ENCODE results near the gene C19orf18.
"Not testable (repeated sequence)": the region's sequence is repeated elsewhere in the genome, so short reads cannot be mapped to it uniquely, and the experiment has no call there.

Gene C19orf18

DNA sequence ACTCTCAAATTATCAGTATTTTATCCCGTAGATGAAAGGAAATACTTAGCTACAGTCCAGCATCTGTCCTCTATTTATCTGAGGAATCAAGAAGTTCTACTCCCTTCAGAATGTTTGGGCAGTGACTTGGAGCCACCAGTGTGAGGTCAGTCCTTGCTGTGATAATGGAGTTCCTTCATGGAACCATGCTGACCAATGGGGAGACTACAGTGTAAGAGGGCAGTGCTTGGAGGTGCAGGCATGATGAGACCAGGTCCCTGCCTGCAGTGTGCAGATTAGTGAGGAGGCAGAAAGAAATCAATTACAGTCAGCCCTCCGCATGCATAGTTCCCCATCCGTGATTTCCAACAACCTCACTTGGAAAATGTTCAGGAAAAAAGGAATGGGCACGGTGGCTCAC is at the start of gene C19orf18:
C19orf18 (minus strand) TSS at position 101 of the 400 bp plus-strand sequence. CDS start 102 bp downstream, outside the sequence.
- DNase-seq (ENCODE audit: low spot score) = no peak

DNA sequence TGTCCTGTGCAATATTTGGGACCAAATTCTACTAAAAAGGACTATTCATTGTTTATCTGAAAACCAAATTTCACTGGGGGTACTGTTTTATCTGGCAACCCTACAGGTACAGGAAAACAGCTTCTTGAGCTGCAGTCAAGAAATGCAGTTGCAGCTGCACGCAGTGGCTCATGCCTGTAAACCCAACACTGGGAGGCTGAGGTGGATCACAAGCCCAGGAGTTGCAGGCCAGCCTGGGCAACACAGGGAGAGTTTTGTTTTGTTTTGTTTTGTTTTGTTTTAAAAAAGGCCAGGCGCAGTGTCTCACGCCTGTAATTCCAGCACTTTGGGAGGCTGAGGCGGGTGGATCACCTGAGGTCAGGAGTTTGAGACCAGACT is 47.9 kb upstream of the C19orf18 start:
- DNase-seq (ENCODE audit: low spot score) = no peak

DNA sequence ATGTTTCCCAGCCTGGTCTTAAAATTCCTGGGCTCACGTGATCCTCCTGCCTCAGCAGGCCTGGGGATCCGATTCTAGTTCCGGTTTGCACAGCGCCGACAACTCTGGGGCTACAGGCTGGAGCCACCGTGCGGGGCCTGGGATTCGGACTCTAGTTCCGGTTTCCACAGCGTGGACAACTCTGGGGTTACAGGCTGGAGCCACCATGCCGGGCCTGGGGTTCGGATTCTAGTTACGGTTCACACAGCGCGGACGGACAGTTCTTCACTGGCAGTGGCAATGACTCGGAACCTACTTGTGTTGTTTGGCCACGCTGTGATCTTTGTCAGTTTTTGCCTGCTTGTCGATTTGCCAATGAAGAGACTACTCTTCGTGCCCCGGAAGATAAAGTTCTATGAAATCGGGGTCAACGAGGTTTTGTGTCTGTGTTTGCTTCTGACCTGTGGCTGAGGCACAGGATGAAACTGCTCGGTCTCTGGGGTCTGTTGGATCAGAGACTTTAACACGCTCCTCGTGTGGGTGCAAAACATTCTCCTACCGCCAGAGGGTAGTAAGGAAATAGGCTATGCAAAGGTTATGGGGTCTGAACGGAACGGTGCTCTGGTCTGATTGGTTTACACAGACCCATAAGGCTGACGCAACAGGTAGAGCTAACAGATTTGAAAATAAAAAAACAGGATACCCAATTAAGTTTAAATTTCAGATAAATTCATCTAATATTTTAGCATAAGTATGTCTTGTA is 47.4 kb upstream of the C19orf18 start:
- DNase-seq (ENCODE audit: low spot score) = peak; percentile 66

DNA sequence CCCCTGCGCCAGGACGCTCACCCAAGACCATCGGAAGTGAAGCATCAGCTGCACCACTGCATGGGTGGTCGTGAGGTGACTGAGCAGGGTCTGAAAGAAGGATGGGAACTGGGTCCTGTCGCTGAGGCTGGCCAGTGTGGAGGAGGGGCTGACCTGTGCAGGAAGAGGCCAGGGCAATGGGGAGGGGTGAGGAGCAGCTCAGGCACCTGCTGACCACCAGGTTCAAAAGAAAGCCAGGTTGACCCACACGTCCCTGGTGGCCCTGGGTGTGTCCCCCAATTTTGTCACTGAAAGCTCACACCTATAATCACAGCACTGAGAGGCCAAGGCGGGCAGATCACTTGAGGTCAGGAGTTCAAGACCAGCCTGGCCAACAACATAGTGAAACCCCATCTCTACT is 45.8 kb upstream of the C19orf18 start:
- no peak for DNase-seq (ENCODE audit: low spot score)

DNA sequence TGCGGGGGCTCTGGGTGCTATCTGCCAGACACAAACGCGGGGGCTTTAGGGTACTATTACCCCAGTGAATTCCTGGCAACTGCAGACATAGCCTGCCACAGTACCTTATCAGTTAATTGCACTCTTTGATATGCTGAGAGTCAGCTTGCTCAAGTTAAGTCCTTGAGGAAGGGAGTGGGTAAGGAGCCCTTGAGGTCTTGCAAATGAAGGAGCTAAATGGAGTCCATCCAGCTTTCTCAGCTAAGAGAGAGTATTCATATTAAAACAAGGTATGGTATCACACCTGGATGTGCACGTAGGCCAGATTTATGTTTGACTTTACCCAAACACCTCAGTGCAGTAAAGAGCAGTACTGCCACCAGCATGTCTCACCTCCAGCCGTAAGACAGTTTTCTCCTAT is 39.8 kb upstream of the C19orf18 start:
- DNase-seq (ENCODE audit: low spot score) = no peak

DNA sequence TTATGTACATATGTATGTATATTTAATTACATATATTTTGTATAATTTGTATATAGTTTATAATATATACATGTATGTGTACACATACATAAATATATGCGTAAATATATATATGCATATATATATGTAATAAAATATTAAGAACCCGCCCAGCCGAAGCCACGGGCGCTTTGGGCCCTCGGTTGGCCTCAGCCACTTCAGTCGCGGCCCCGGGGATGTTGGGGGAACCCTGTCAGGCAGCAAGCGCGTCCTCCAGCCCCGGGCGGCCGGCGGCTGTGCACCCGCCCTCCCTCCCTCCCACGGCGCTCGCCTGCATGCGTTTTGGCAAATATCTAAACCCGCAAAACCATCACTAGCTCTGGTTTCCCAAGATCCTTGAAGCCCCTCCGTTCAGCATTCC is 36.2 kb upstream of the C19orf18 start:
- DNase-seq (ENCODE audit: low spot score) = no peak

DNA sequence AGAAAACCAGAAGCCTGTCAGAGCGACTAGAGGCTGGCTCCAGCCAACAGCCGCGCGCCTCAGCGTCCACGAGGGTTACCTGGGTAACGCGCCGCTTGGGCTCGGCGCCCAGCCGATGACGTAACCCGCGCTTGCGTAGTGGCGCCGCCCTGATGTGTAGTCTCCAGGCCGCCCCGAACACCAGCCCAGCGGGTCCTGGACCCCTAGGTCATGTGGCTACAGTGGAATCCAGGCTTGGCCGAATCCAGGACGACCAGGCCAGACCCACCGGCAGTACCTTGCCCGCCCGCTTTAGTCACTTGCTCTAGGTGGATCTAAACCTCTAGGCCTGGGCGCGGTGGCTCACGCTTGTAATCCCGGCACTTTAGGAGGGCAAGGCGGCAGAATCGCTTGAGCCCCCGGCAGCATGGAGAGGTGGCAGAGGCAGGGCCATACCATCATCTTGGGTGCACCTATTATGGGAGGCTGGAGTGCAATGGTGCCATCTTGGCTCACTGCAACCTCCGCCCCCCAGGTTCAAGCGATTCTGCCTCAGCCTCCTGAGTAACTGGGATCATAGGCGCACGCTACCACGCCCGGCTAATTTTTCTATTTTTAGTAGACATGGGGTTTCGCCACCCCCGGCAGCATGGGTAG is 35.5 kb upstream of the C19orf18 start:
- peak; percentile 62 for DNase-seq (ENCODE audit: low spot score)

DNA sequence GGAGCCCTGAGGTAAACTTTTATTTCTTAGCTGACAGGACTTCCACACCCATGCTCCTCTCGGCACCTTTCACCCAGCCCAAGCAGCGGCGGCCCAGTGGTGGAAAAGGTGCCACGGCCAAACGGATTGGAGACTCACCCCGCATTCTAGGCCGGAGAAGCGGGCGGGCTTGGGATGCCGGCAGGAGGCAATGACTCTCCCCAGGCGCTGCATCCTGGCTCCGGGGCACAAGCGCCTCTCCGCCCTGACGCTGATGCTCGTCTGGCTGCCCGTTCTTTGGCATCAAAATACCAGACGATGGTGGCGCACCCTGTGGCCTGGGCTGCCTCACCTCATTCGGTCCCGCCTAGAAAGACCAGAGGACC is 34.9 kb upstream of the C19orf18 start:
- DNase-seq (ENCODE audit: low spot score) = no peak

DNA sequence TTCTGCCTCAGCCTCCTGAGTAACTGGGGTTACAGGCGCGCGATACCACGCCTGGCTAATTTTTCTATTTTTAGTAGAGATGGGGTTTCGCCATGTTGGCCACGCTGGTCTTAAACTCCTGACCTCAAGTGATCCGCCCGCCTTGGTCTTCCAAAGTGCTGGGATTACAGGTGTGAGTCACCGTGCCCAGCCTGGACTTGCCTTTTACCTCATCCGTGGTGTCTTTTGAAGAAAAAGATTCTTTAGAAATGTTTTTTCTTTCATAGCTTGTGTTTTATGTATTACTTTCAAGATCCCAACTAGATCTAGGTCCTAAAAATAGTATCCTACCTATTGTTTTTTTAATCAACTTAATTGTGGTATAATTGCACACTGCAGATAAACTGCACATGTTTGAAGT is 34.5 kb upstream of the C19orf18 start:
- DNase-seq (ENCODE audit: low spot score) = not testable (repeated sequence)

DNA sequence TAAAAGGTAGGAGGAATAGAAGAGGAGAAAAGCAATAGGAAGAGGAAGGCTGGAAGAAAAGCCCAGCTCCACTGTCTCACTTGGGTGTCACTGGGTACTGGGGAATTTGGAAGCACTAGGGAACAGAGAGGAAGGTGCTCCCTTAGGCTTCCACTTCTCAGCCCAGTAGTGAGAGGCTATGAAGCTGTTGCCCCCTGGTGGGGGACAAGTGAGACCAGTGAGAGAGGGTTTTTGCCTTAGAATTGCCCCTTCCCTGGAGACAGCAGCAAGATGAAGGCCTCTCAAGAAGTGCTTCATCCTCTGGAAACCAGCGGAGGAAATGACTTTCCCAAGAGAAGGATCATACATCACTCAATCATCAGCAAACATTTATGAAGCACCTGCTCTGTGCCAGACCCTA is 33.0 kb upstream of the C19orf18 start:
- no peak for DNase-seq (ENCODE audit: low spot score)

DNA sequence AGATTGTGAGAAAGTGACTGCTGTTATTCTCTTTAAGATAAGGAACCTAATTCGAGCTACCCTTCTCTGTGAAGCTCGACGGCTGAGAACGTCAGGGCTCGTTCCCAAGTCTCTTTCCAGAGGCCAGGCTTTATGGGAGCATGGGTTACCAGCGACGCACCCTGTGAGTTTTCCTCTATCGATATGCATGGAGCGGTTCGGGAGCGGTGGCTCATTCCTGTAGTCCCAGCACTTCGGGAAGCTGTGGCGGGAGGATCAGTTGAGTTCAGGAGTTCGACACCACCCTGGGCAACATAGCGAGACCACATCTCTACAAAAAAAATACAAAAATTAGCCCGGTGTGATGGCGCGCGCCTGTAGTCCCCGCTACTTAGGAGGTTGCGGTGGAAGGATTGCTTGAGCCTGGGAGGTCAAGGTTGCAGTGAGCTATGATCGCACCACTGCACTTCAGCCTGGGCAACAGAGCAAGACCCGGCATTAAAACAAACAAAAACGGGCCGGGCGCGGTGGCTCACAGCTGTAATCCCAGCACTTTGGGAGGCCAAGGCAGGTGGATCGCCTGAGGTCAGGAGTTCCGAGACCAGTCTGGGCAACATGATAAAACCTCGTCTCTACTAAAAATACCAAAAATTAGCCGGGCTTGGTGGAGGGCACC is 29.0 kb upstream of the C19orf18 start:
- no peak for DNase-seq (ENCODE audit: low spot score)

DNA sequence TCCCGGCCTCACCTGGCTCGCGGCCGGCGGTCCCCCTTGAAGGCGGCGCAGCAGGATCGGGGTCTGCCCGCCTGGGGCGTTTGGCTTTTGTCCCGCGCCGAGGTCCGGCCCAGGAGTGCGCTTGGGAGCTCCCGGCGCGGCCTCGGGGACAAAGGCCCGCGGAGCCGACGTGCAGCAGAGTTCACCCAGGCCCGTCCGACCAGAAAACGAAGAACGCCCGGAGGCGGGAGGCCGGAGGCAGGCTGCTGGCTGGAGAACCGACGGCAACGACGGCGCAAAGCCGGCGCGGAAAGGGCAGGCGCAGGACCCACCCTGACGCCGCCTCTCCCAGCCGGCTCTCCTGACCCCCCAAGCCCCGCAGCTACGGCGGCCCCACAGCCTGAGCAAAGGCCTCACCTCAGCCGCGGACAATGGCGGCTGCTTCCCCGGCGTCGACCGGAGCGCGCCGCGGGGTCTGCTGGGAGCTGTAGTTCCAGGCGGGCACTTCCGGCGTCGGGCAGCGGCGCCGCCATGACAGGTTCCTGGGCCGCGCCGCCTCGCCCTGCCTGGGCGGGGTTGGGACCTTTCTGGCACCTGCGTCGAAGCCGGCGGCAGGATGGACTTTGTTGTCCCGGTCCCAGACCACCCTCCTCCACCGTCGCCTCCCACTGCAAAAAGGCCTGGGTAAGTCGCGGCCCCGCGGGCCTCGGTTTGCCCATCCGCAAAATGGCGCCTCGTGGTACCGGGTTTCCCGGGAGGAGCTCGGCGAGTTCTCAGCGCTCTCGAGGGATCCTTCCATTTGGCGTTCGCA is 28.2 kb upstream of the C19orf18 start, which contains the start of gene ZNF606:
ZNF606 (minus strand) TSS at position 437 of the 790 bp plus-strand sequence. CDS start 1,501 bp downstream, outside the sequence.
- DNase-seq (ENCODE audit: low spot score) = peak; percentile 94

DNA sequence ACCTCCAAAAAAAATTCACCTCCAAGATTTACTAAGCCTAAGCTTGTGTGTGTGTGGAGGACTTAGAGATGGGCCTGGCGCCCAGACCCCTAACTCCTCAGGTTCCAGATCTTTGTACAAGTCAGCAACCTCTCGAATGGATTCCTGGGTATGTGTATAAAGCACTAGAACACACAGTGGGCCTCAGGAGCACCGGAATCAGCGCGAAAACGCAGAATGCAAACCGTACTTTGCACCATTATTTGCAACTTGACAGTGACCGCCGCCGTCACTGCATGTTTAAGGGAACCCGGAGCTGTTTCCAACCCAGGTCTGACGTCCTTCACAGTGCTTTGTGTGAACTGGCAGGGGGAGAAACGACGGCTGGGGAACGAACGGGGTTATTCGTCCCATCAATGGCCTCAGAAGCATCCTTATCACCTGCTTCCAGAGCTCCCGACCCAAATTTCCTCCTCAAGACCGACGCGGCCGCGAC is 27.6 kb upstream of the C19orf18 start:
- peak; percentile 7 for DNase-seq (ENCODE audit: low spot score)

DNA sequence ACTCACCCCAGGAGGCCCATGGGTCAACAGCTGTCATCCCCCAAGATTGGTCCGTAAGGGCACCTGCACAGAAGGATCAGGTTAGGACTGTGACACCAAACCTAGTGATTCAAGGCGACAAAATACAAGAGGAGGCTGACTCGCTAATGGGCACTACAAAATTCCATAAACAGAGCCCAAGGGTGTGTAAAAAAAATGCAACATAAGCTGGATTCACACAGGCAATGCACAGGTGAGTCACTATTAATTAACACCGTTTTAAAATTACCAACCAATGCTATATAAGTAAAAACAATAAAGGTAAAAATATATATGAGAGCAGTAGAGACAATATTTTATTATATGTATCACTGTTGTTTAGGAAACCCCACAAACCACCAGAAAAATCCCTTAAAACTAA is 26.3 kb upstream of the C19orf18 start:
- DNase-seq (ENCODE audit: low spot score) = no peak

DNA sequence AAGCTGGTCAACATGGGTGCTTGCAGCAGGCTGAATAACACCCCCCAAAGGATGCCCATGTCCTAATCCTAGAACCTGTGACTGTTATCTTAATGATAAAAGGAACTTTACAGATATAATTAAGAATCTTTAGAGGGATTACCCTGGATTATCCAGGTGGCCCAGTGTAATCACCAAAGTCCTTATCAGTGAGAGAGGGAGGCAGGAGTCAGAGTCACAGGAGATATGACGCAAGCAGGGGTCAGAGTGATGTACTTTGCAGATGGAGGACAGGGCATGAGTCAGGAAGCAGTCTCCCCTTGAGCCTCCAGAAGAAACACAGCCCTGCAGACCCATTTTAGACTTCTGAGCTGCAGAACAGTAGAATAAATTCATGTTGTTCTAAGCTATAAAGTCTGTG is 18.5 kb upstream of the C19orf18 start:
- no peak for DNase-seq (ENCODE audit: low spot score)

DNA sequence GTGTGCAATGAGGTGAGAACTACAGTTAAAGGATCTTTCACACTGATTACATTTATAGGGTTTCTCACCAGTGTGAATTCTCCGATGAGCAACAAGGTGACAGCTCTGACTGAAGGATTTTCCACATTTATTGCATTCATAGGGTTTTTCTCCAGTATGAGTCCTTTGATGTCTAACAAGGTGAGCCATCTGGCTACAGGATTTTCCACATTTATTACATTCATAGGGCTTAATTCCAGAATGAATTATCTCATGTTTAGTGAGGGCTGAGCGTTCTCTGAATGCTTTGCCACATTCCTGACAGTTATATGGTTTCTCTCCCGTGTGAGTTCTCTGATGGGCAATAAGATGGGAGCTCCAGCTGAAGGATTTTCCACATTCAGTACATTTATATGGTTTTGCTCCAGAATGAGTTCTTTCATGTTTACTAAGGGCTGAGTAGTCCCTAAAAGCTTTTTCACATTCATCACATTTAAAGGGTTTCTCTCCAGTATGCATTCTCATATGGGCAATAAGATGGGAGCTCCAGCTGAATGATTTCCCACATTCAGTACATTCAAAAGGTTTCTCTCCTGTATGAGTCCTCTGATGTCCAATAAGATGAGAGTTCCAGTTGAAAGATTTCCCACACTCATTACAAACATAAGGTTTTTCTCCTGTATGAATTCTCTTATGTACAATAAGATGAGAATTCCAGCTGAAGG is 4.4 kb upstream of the C19orf18 start:
- no peak for DNase-seq (ENCODE audit: low spot score)

DNA sequence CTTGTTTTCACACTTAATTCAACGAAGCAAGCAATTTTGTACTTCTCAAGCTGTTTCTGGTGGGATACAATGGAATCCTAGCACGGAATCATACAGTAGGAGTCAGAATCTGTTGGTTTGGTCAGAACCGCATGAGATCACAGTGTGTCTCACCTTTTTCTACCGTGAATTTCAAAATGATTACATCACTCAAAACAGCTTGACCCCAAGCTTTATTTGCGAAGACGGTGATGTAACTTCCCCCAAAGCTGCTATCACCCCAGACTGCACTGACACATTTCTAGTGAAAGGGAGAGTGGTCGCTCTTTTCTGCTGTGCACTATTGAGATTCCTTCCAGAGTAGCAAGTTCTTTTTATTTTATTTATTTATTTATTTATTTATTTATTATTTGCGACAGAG is 9.6 kb downstream of the C19orf18 start:
- DNase-seq (ENCODE audit: low spot score) = no peak

DNA sequence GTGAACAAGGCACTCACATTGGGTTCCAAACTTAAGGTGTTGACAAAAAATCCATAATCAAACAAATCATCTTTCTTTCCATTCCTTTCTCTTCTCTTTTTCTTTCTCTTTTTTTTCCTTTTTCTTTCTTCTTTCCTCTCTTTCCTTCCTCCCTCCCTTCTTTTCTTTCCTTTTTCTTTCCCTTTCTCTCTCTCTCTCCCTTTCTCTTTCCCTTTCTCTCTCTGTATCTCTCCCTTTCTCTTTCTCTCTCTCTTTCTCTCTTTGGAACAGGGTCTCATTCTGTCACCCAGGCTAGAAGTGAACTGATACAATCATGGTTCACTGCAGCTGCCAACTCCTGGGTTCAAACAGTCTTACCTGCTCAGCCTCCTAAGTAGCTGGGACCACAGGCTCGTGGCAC is 12.5 kb downstream of the C19orf18 start:
- DNase-seq (ENCODE audit: low spot score) = no peak

DNA sequence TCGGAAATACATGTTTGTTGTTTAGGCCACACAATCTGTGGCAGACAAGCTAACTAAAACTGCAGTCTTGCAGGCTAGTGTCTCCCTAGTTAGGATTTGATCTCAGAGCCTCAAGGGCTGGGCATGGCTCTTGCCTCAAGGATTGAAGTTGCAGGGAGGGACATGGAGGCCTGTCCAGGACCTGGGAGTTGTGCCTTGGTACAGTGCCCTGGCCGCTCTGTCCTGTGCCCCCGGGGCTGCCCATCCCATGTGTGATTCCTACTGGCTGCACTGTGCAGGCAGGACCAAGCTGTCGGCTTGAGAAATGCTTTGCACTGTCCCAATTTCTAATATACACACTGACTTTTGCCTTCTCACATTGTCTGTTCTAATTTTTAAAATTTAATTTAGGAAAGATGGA is 19.3 kb downstream of the C19orf18 start:
- no peak for DNase-seq (ENCODE audit: low spot score)

DNA sequence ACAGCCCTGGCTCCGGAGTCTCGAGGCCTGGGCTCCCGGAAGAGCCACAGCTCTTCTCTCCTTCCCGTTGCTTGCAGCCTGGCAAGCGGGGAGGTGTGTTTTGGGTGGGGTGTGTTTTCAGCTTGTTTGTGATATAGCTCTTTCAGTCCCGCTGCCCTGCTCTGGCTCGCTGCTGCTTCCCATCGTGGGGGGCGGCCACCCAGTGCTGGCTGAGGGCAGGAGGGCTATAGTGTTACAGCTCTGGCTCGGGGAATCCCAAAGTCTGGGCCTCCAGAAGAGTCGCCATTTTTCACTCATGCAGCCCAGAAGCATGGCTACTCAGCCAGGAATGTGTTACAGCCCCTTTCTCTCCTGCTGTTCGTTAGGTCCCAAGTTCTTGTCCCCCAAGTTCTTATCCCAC is 24.6 kb downstream of the C19orf18 start:
- no peak for DNase-seq (ENCODE audit: low spot score)

DNA sequence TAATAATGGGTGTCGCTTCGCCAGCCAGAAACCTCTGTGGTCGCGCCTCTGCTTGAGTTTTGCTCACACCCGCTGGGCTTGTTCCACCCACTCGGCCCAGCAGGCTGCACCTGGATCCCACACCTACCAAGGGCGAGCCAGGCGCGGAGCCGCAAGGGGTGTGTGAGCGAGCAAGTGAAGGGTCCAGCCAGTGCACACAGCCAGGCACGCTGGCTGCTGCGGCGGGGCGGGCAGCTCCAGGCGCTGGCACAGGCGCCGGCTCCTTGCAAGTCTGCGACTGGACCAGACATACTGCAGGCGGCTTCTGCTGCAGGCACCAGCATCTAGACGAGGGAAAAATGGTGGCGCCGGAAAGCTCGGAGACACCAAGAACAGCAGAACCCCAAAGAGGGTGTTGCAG is 25.0 kb downstream of the C19orf18 start:
- no peak for DNase-seq (ENCODE audit: low spot score)

All from AG08395 (cell line).